ENCODE data around the gene KRT78. TPM values are rescaled to one million over a fixed set of nuclear protein-coding genes. Genes with fewer than 3 reads are reported as not detected.

KRT78 gene
- total and polyA plus RNA-seq, 9 of the 15 experiments (the other 6 are each of a cell fraction or from before 2014, with no cell fraction given), result not detected

GRCh38 chr12:52836491-52837412 lies 12.0 kb downstream of the KRT78 start:
- H3K27me3 ChIP-seq (ENCODE audit: control insufficient read depth in 2 of 2, insufficient read depth in 2 of 2, low read length in 2 of 2), result peaks cover 18 to 61% of the 10 kb centered on the region in 2 experiments
- H3K4me1 ChIP-seq (replicated peaks in 1 of 2; ENCODE audit: control insufficient read depth in 2 of 2, insufficient read depth in 2 of 2, low read length in 2 of 2), result peaks cover 13% of the 10 kb centered on the region in 2 experiments; a peak in 3 of 5 replicates
- H3K4me2 ChIP-seq (ENCODE audit: insufficient read depth, low read length), result 0 out of 2 replicates have a peak overlapping the region, but pooled peaks have one; percentile 0
- no TSS peak for BruUV-seq (replicated peaks)
- no peaks in the 10 kb centered on the region for H3K79me2 ChIP-seq (ENCODE audit: control insufficient read depth, insufficient read depth, low read length)
- no peaks in the 10 kb centered on the region for H3K36me3 ChIP-seq (ENCODE audit: control insufficient read depth, insufficient read depth, low read length)
- FAIRE-seq (no peak), ATAC-seq (peak; percentile 13; the same call in 2 of the 3 replicates), DNase-seq (ENCODE audit: extremely low read depth in 1 of 4, low spot score in 3 of 4) (no peak)
- H3K4me3 ChIP-seq, result no peak overlapping the region
- ChIA-PET POLR2A (no interaction called here), CTCF (ENCODE audit: low intra/inter-chr PET ratio) (interaction anchor here (0.5 kb wide), 1 partner anchor 143 kb away, joined by 3 read pairs; no protein-coding TSS in a partner anchor)
- H3K27ac ChIP-seq (ENCODE audit: extremely low read depth, low read depth, low read length), result no peak overlapping the region
- intact Hi-C loops (cut with micrococcal nuclease) (no loop called here), in situ Hi-C loops (cut with MboI) (no loop called here)
- H3K9me3 ChIP-seq (replicated peaks; ENCODE audit: control insufficient read depth, insufficient read depth, low read depth, low read length), result no peaks in the 10 kb centered on the region
- H4K20me1 ChIP-seq (replicated peaks; ENCODE audit: control insufficient read depth, insufficient read depth, low read length), result 0 out of 2 replicates have a peak, but pooled peaks cover 13% of the 10 kb centered on the region
- 27% methylated on average over 9 of the region's 9 CpGs for WGBS (ENCODE audit: insufficient coverage, low coverage, missing lambda C conversion rate)
- H3K9me1 ChIP-seq (ENCODE audit: control insufficient read depth, insufficient read depth, low read length), result no peaks in the 10 kb centered on the region
- H3K9ac ChIP-seq (ENCODE audit: insufficient read depth in 1 of 2, low read depth in 2 of 2, low read length in 2 of 2), result no peak overlapping the region
- no peak overlapping the region for H2AFZ ChIP-seq (ENCODE audit: low read depth, low read length)
- TF ChIP-seq ZNF41 (CRISPR knock-in tag; conservative IDR thresholded peaks at IDR 0.05), result no peak
- no peak for TF ChIP-seq ETS2 (tag; IDR thresholded peaks at IDR 0.05; ENCODE audit: borderline replicate concordance, poor library complexity, severe bottlenecking)
- no peak for TF ChIP-seq EZH2 (IDR thresholded peaks at IDR 0.05; ENCODE audit: borderline replicate concordance, low read depth, low read length)
- TF ChIP-seq HMG20B (CRISPR knock-in tag; IDR thresholded peaks at IDR 0.05), result no peak
- no peak for TF ChIP-seq CLOCK (CRISPR knock-in tag; IDR thresholded peaks at IDR 0.05; ENCODE audit: borderline replicate concordance)
- TF ChIP-seq ID3 (CRISPR knock-in tag; IDR thresholded peaks at IDR 0.05), result no peak
- TF ChIP-seq ID3 (tag; IDR thresholded peaks at IDR 0.05), result no peak
- TF ChIP-seq THAP7 (CRISPR knock-in tag; IDR thresholded peaks at IDR 0.05), result no peak
- TF ChIP-seq NR2C1 (IDR thresholded peaks at IDR 0.05), result no peak
- no peak for TF ChIP-seq NR2C1 (tag; IDR thresholded peaks at IDR 0.05)
- no peak for TF ChIP-seq NCOA1 (IDR thresholded peaks at IDR 0.05; ENCODE audit: low read depth)
- TF ChIP-seq ELF4 (CRISPR knock-in tag; IDR thresholded peaks at IDR 0.05), result no peak
- no peak for TF ChIP-seq ADNP (tag; IDR thresholded peaks at IDR 0.05)
- TF ChIP-seq CREB3 (tag; conservative IDR thresholded peaks at IDR 0.05; ENCODE audit: low read depth), result no peak
- TF ChIP-seq POLR2AphosphoS2 (IDR thresholded peaks at IDR 0.05; ENCODE audit: low read length), result no peak
- no peak for TF ChIP-seq CC2D1A (IDR thresholded peaks at IDR 0.05)
- TF ChIP-seq KLF16 (IDR thresholded peaks at IDR 0.05), result no peak

All from K562 (cell line).